H1 (cell line): Measurements from ENCODE around the gene DNAJC28. TPM values are rescaled to one million over a fixed set of nuclear protein-coding genes. Genes with fewer than 3 reads are reported as not detected.

Experiments
- CBX5 ChIP-seq: fragments of 300-800, 300-1000 bp; sonication (generic); IDR thresholded peaks from 2 replicates; pipeline ENCODE4 v1.7.1; 2016; ENCODE audit warnings: antibody characterized with exemption, low read length, low read depth
- CHD2 ChIP-seq: IDR thresholded peaks from 2 replicates; pipeline ENCODE4 v1.6.1; 2012; ENCODE audit warnings: low read length, improper control_type of control experiment
- GABPA ChIP-seq: IDR thresholded peaks from 2 replicates; pipeline ENCODE4 v1.6.1; 2011; ENCODE audit warnings: mild to moderate bottlenecking, low read length, moderate library complexity, borderline replicate concordance; ENCODE audit not compliant: insufficient read depth
- HDAC2 ChIP-seq, 2 experiments: fragments of 300-600 bp in 1 of 2; sonication (generic) in 1 of 2; IDR thresholded peaks; 2 replicates each; pipeline ENCODE4 v1.6.1; 2011 to 2012; ENCODE audit warnings: low read depth in 2 of 2, low read length in 2 of 2, mild to moderate bottlenecking in 2 of 2, moderate library complexity in 2 of 2, borderline replicate concordance in 1 of 2, inconsistent platforms in 1 of 2
- KDM1A ChIP-seq: fragments of 200-600, 300-600 bp; sonication (generic); IDR thresholded peaks from 2 replicates; pipeline ENCODE4 v1.7.1; 2016; ENCODE audit warnings: mild to moderate bottlenecking, low read length, borderline replicate concordance
- KDM5A ChIP-seq: fragments of 200-600 bp; IDR thresholded peaks from 2 replicates; pipeline ENCODE4 v1.7.1; 2012; ENCODE audit warnings: mild to moderate bottlenecking, low read length, inconsistent platforms, mixed read lengths
- NANOG ChIP-seq: IDR thresholded peaks from 2 replicates; pipeline ENCODE4 v1.6.1; 2011; ENCODE audit warnings: low read length, low read depth, mild to moderate bottlenecking, inconsistent platforms; ENCODE audit not compliant: insufficient read depth, poor library complexity, severe bottlenecking
- SP2 ChIP-seq: IDR thresholded peaks from 2 replicates; pipeline ENCODE4 v1.6.1; 2012; ENCODE audit warnings: mild to moderate bottlenecking, low read length, inconsistent platforms
- TCF12 ChIP-seq: IDR thresholded peaks from 2 replicates; pipeline ENCODE4 v1.6.1; 2011; ENCODE audit warnings: low read depth, mild to moderate bottlenecking, low read length
- YY1 ChIP-seq: IDR thresholded peaks from 2 replicates; pipeline ENCODE4 v1.6.1; 2011; ENCODE audit warnings: low read depth, mild to moderate bottlenecking, low read length
- ZNF274 ChIP-seq: IDR thresholded peaks from 2 replicates; pipeline ENCODE4 v1.7.0; 2012; ENCODE audit warnings: low read length, borderline replicate concordance; ENCODE audit errors: extremely low read depth
- polyA plus RNA-seq, 7 experiments: library from polyadenylated mRNA; depleted of rRNA in 3 of 7; stranded (reverse) in 5 of 7; unstranded in 2 of 7; fragments of >200 nt in 5 of 7; fragments of 200-250 nt in 2 of 7; gene quantifications; 1 replicate in 5 of 7; 2 replicates in 1 of 7; 4 replicates in 1 of 7; pipeline versions ENCODE4 v1.2.1 to v1.2.3, GENCODE V29; 2011 to 2013; ENCODE audit warnings: missing spikeins in 2 of 7, mixed read lengths in 2 of 7
- total RNA-seq: library from RNA; stranded (reverse); fragmentation: NEBNext Ultra II Directional; extraction: Animal tissue kit (Norgen Biotek cat#: 25700); gene quantifications from 2 replicates; pipeline ENCODE4 v1.2.1, GENCODE V29; 2021
- TF ChIP-seq, protein P1 (sequence below): fragments of 300-600 bp; sonication (generic); IDR thresholded peaks from 2 replicates; pipeline ENCODE4 v1.7.1; 2012; ENCODE audit warnings: low read length, moderate library complexity, mild to moderate bottlenecking, inconsistent platforms; ENCODE audit not compliant: insufficient replicate concordance

The DNAJC28 gene
- total and polyA plus RNA-seq, 2 of the 8 experiments (the other 6 are each of a cell fraction or from before 2014, with no cell fraction given), result 0.97 to 4.3 TPM

GRCh38 chr21:33514229-33514628 is 22.7 kb upstream of the DNAJC28 start (continued):
- TF ChIP-seq, protein P1, sequence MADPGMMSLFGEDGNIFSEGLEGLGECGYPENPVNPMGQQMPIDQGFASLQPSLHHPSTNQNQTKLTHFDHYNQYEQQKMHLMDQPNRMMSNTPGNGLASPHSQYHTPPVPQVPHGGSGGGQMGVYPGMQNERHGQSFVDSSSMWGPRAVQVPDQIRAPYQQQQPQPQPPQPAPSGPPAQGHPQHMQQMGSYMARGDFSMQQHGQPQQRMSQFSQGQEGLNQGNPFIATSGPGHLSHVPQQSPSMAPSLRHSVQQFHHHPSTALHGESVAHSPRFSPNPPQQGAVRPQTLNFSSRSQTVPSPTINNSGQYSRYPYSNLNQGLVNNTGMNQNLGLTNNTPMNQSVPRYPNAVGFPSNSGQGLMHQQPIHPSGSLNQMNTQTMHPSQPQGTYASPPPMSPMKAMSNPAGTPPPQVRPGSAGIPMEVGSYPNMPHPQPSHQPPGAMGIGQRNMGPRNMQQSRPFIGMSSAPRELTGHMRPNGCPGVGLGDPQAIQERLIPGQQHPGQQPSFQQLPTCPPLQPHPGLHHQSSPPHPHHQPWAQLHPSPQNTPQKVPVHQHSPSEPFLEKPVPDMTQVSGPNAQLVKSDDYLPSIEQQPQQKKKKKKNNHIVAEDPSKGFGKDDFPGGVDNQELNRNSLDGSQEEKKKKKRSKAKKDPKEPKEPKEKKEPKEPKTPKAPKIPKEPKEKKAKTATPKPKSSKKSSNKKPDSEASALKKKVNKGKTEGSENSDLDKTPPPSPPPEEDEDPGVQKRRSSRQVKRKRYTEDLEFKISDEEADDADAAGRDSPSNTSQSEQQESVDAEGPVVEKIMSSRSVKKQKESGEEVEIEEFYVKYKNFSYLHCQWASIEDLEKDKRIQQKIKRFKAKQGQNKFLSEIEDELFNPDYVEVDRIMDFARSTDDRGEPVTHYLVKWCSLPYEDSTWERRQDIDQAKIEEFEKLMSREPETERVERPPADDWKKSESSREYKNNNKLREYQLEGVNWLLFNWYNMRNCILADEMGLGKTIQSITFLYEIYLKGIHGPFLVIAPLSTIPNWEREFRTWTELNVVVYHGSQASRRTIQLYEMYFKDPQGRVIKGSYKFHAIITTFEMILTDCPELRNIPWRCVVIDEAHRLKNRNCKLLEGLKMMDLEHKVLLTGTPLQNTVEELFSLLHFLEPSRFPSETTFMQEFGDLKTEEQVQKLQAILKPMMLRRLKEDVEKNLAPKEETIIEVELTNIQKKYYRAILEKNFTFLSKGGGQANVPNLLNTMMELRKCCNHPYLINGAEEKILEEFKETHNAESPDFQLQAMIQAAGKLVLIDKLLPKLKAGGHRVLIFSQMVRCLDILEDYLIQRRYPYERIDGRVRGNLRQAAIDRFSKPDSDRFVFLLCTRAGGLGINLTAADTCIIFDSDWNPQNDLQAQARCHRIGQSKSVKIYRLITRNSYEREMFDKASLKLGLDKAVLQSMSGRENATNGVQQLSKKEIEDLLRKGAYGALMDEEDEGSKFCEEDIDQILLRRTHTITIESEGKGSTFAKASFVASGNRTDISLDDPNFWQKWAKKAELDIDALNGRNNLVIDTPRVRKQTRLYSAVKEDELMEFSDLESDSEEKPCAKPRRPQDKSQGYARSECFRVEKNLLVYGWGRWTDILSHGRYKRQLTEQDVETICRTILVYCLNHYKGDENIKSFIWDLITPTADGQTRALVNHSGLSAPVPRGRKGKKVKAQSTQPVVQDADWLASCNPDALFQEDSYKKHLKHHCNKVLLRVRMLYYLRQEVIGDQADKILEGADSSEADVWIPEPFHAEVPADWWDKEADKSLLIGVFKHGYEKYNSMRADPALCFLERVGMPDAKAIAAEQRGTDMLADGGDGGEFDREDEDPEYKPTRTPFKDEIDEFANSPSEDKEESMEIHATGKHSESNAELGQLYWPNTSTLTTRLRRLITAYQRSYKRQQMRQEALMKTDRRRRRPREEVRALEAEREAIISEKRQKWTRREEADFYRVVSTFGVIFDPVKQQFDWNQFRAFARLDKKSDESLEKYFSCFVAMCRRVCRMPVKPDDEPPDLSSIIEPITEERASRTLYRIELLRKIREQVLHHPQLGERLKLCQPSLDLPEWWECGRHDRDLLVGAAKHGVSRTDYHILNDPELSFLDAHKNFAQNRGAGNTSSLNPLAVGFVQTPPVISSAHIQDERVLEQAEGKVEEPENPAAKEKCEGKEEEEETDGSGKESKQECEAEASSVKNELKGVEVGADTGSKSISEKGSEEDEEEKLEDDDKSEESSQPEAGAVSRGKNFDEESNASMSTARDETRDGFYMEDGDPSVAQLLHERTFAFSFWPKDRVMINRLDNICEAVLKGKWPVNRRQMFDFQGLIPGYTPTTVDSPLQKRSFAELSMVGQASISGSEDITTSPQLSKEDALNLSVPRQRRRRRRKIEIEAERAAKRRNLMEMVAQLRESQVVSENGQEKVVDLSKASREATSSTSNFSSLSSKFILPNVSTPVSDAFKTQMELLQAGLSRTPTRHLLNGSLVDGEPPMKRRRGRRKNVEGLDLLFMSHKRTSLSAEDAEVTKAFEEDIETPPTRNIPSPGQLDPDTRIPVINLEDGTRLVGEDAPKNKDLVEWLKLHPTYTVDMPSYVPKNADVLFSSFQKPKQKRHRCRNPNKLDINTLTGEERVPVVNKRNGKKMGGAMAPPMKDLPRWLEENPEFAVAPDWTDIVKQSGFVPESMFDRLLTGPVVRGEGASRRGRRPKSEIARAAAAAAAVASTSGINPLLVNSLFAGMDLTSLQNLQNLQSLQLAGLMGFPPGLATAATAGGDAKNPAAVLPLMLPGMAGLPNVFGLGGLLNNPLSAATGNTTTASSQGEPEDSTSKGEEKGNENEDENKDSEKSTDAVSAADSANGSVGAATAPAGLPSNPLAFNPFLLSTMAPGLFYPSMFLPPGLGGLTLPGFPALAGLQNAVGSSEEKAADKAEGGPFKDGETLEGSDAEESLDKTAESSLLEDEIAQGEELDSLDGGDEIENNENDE, result no peak
- TF ChIP-seq NANOG (no peak), YY1 (no peak), HDAC2 (IDR thresholded peaks at IDR 0.05; ENCODE audit: borderline replicate concordance in 1 of 2, low read depth in 2 of 2, low read length in 2 of 2) (no peak), SP2 (no peak), KDM5A (no peak), TCF12 (no peak), KDM1A (no peak), CHD2 (no peak), GABPA (no peak), CBX5 (no peak), ZNF274 (no peak)
